MM.1S (cell line): ENCODE data around the gene SELENOO.

ENCODE experiments used
- DNase-seq: peaks from one replicate; pipeline ENCODE4 v3.0.0-alpha.2; 2015
- H2AFZ ChIP-seq: fragments of 300-600 bp; sonication (generic); 2 replicates; pipeline ENCODE4 v1.6.0; 2016; ENCODE audit warnings: antibody characterized with exemption, low read length
- H3F3A ChIP-seq: fragments of 300-600 bp; sonication (generic); 2 replicates; pipeline ENCODE4 v1.6.1; 2016; ENCODE audit warnings: mild to moderate bottlenecking, antibody characterized with exemption, low read length, moderate library complexity, mixed read lengths; ENCODE audit not compliant: insufficient read depth
- H3K27ac ChIP-seq: fragments of 300-600 bp; sonication (generic); 2 replicates; pipeline ENCODE4 v1.5.1; 2016; ENCODE audit warnings: mild to moderate bottlenecking, low read length
- H3K27me3 ChIP-seq: fragments of 300-600 bp; sonication (generic); replicated peaks from 2 replicates; pipeline ENCODE4 v1.6.0; 2016; ENCODE audit warnings: low read length; ENCODE audit not compliant: insufficient read depth
- H3K36me3 ChIP-seq: fragments of 300-600 bp; sonication (generic); replicated peaks from 2 replicates; pipeline ENCODE4 v1.6.1; 2016; ENCODE audit warnings: mild to moderate bottlenecking, low read length, mixed read lengths; ENCODE audit not compliant: insufficient read depth
- H3K4me1 ChIP-seq: fragments of 300-600 bp; sonication (generic); 2 replicates; pipeline ENCODE4 v1.6.1; 2016; ENCODE audit warnings: low read length, mixed read lengths
- H3K4me2 ChIP-seq: fragments of 300-600 bp; sonication (generic); 2 replicates; pipeline ENCODE4 v1.6.0; 2016; ENCODE audit warnings: low read depth, low read length
- H3K4me3 ChIP-seq: fragments of 300-600 bp; sonication (generic); 2 replicates; pipeline ENCODE4 v1.5.1; 2016; ENCODE audit warnings: low read length, mixed read lengths
- H3K79me2 ChIP-seq: fragments of 300-600 bp; sonication (generic); 2 replicates; pipeline ENCODE4 v1.6.1; 2016; ENCODE audit warnings: mixed run types, low read length, mixed read lengths
- H3K9ac ChIP-seq: fragments of 300-600 bp; sonication (generic); 2 replicates; pipeline ENCODE4 v1.6.1; 2016; ENCODE audit warnings: low read length, mixed read lengths
- H3K9me2 ChIP-seq: fragments of 300-600 bp; sonication (generic); replicated peaks from 2 replicates; pipeline ENCODE4 v1.6.1; 2016; ENCODE audit warnings: mild to moderate bottlenecking, low read length, mixed read lengths; ENCODE audit not compliant: insufficient read depth
- H3K9me3 ChIP-seq: fragments of 300-600 bp; sonication (generic); replicated peaks from 2 replicates; pipeline ENCODE4 v1.6.1; 2016; ENCODE audit warnings: mild to moderate bottlenecking, low read length, mixed read lengths; ENCODE audit not compliant: insufficient read depth
- H4K20me1 ChIP-seq: fragments of 300-600 bp; sonication (generic); 2 replicates; pipeline ENCODE4 v1.6.1; 2016; ENCODE audit warnings: mild to moderate bottlenecking, low read length, moderate library complexity, mixed read lengths; ENCODE audit not compliant: insufficient read depth
- CTCF ChIP-seq: fragments of 300-600 bp; sonication (generic); IDR thresholded peaks from 2 replicates; pipeline ENCODE4 v1.5.1; 2016; ENCODE audit warnings: antibody characterized with exemption, low read length, mixed read lengths
- EZH2 ChIP-seq: fragments of 300-600 bp; sonication (generic); optimal IDR thresholded peaks from 2 replicates; pipeline ENCODE3; 2017; ENCODE audit warnings: low read depth, mild to moderate bottlenecking, antibody characterized with exemption, low read length, mixed read lengths
- EZH2phosphoT487 ChIP-seq: fragments of 300-600 bp; sonication (generic); IDR thresholded peaks from 2 replicates; pipeline ENCODE4 v1.6.1; 2018; ENCODE audit warnings: antibody characterized with exemption, low read length

Gene SELENOO

GRCh38 chr22:50177537-50178470 lies 23.0 kb upstream of the SELENOO start:
- Histone ChIP-seq H3K4me1 (no peaks in the 10 kb centered on the region), H3K27ac (no peak overlapping the region), H3K9me3 (no peaks in the 10 kb centered on the region), H3K9ac (no peak overlapping the region), H2AFZ (no peak overlapping the region), H3K27me3 (0 out of 2 replicates have a peak, but pooled peaks cover 6% of the 10 kb centered on the region), H4K20me1 (no peaks in the 10 kb centered on the region), H3K4me3 (no peak overlapping the region), H3K79me2 (no peaks in the 10 kb centered on the region), H3F3A (no peaks in the 10 kb centered on the region), H3K9me2 (no peaks in the 10 kb centered on the region), H3K36me3 (no peaks in the 10 kb centered on the region), H3K4me2 (no peak overlapping the region)
- TF ChIP-seq EZH2phosphoT487, result no peak
- no peak for TF ChIP-seq CTCF
- no peak for TF ChIP-seq EZH2
- no peak for DNase-seq

- Histone ChIP-seq H3K36me3 (no peaks in the 10 kb centered on the region), H3K27ac (no peak overlapping the region), H3K4me2 (no peak overlapping the region), H3F3A (no peaks in the 10 kb centered on the region), H2AFZ (no peak overlapping the region), H3K9me3 (no peaks in the 10 kb centered on the region), H3K9me2 (no peaks in the 10 kb centered on the region), H3K4me1 (no peaks in the 10 kb centered on the region), H3K27me3 (0 out of 2 replicates have a peak, but pooled peaks cover 4% of the 10 kb centered on the region), H3K4me3 (no peak overlapping the region), H4K20me1 (no peaks in the 10 kb centered on the region), H3K9ac (no peak overlapping the region), H3K79me2 (no peaks in the 10 kb centered on the region)
- no peak for TF ChIP-seq CTCF
- no peak for TF ChIP-seq EZH2phosphoT487
- TF ChIP-seq EZH2, result no peak
- no peak for DNase-seq
Measured at GRCh38 chr22:50178471-50178864, 22.3 kb upstream of the SELENOO start.

- no peak overlapping the region for H3K4me2 ChIP-seq
- TF ChIP-seq EZH2phosphoT487 (no peak), EZH2 (no peak), CTCF (no peak)
- no peaks in the 10 kb centered on the region for H3K27me3 ChIP-seq
- DNase-seq, result no peak
- no peaks in the 10 kb centered on the region for H4K20me1 ChIP-seq
- no peaks in the 10 kb centered on the region for H3K36me3 ChIP-seq
- H3K27ac ChIP-seq, result no peak overlapping the region
- H3K4me3 ChIP-seq, result no peak overlapping the region
- no peak overlapping the region for H2AFZ ChIP-seq
- H3K9ac ChIP-seq, result no peak overlapping the region
- no peaks in the 10 kb centered on the region for H3K9me3 ChIP-seq
- no peaks in the 10 kb centered on the region for H3K4me1 ChIP-seq
- no peaks in the 10 kb centered on the region for H3K79me2 ChIP-seq
- no peaks in the 10 kb centered on the region for H3K9me2 ChIP-seq
- H3F3A ChIP-seq, result no peaks in the 10 kb centered on the region
Measured at GRCh38 chr22:50178871-50179869, 21.6 kb upstream of the SELENOO start.
